ENCODE data around the gene COL9A3.

Gene COL9A3

GRCh38 chr20:62830821-62831220 is 14.0 kb downstream of the COL9A3 start:
- TF ChIP-seq CTCF (conservative IDR thresholded peaks at IDR 0.05; ENCODE audit: low read depth, low read length), result no peak

GRCh38 chr20:62831361-62831788 is 14.5 kb downstream of the COL9A3 start:
- no peak overlapping the region for H3K4me3 ChIP-seq (IDR thresholded peaks at IDR 0.05; ENCODE audit: insufficient read depth, low read depth, low read length)

More at GRCh38 chr20:62830821-62831220, 14.0 kb downstream of the COL9A3 start:
- Histone ChIP-seq H2AFZ (ENCODE audit: low read depth) (no peak overlapping the region; the same call in 1 of the 2 replicates), H3K36me3 (ENCODE audit: insufficient read depth) (no peaks in the 10 kb centered on the region), H3K4me1 (ENCODE audit: low read depth, poor library complexity, severe bottlenecking) (peaks cover 34% of the 10 kb centered on the region), H3K9ac (no peak overlapping the region), H3K27me3 (ENCODE audit: insufficient read depth, low read depth) (no peaks in the 10 kb centered on the region), H3K4me2 (peak overlapping the region; percentile 64), H3K79me2 (ENCODE audit: insufficient read depth, low read depth) (no peaks in the 10 kb centered on the region), H4K20me1 (ENCODE audit: insufficient read depth) (no peaks in the 10 kb centered on the region), H3K27ac (peak overlapping the region; percentile 85; the same call in 1 of the 2 replicates), H3K4me3 (IDR thresholded peaks at IDR 0.05; ENCODE audit: insufficient read depth, low read depth, low read length) (no peak overlapping the region)

GRCh38 chr20:62831854-62832211 is 15.0 kb downstream of the COL9A3 start:
- Histone ChIP-seq H2AFZ (ENCODE audit: low read depth) (peak overlapping the region; percentile 66), H3K4me1 (ENCODE audit: low read depth, poor library complexity, severe bottlenecking) (peaks cover 34% of the 10 kb centered on the region), H3K9ac (peak overlapping the region; percentile 25; the same call in 1 of the 2 replicates), H3K27me3 (ENCODE audit: insufficient read depth, low read depth) (no peaks in the 10 kb centered on the region), H3K4me2 (peak overlapping the region; percentile 64), H3K4me3 (IDR thresholded peaks at IDR 0.05; ENCODE audit: insufficient read depth, low read depth, low read length) (no peak overlapping the region), H3K79me2 (ENCODE audit: insufficient read depth, low read depth) (no peaks in the 10 kb centered on the region), H3K27ac (peak overlapping the region; percentile 85), H3K36me3 (ENCODE audit: insufficient read depth) (no peaks in the 10 kb centered on the region), H4K20me1 (ENCODE audit: insufficient read depth) (no peaks in the 10 kb centered on the region)
- no peak for TF ChIP-seq CTCF (conservative IDR thresholded peaks at IDR 0.05; ENCODE audit: low read depth, low read length)

More at GRCh38 chr20:62831361-62831788, 14.5 kb downstream of the COL9A3 start:
- Histone ChIP-seq H4K20me1 (ENCODE audit: insufficient read depth) (no peaks in the 10 kb centered on the region), H3K36me3 (ENCODE audit: insufficient read depth) (no peaks in the 10 kb centered on the region), H3K4me2 (peak overlapping the region; percentile 64), H2AFZ (ENCODE audit: low read depth) (peak overlapping the region; percentile 66; the same call in 1 of the 2 replicates), H3K27ac (peak overlapping the region; percentile 85; the same call in 1 of the 2 replicates), H3K9ac (no peak overlapping the region), H3K79me2 (ENCODE audit: insufficient read depth, low read depth) (no peaks in the 10 kb centered on the region), H3K27me3 (ENCODE audit: insufficient read depth, low read depth) (no peaks in the 10 kb centered on the region), H3K4me1 (ENCODE audit: low read depth, poor library complexity, severe bottlenecking) (peaks cover 34% of the 10 kb centered on the region)
- no peak for TF ChIP-seq CTCF (conservative IDR thresholded peaks at IDR 0.05; ENCODE audit: low read depth, low read length)

- no peak; the same call in 1 of the 2 replicates for TF ChIP-seq CTCF (conservative IDR thresholded peaks at IDR 0.05; ENCODE audit: low read depth, low read length)
- H3K27ac ChIP-seq, result peak overlapping the region; percentile 85
- no peaks in the 10 kb centered on the region for H3K36me3 ChIP-seq (ENCODE audit: insufficient read depth)
- peak overlapping the region; percentile 64 for H3K4me2 ChIP-seq
- H4K20me1 ChIP-seq (ENCODE audit: insufficient read depth), result no peaks in the 10 kb centered on the region
- no peak overlapping the region for H3K4me3 ChIP-seq (IDR thresholded peaks at IDR 0.05; ENCODE audit: insufficient read depth, low read depth, low read length)
- no peaks in the 10 kb centered on the region for H3K79me2 ChIP-seq (ENCODE audit: insufficient read depth, low read depth)
- no peaks in the 10 kb centered on the region for H3K27me3 ChIP-seq (ENCODE audit: insufficient read depth, low read depth)
- peak overlapping the region; percentile 57; the same call in 1 of the 2 replicates for H3K9ac ChIP-seq
- peaks cover 38% of the 10 kb centered on the region for H3K4me1 ChIP-seq (ENCODE audit: low read depth, poor library complexity, severe bottlenecking)
- H2AFZ ChIP-seq (ENCODE audit: low read depth), result peak overlapping the region; percentile 66
Measured at GRCh38 chr20:62832212-62832922, 15.5 kb downstream of the COL9A3 start.
